ENCODE data around the gene SOS2.

SOS2 gene

DNA sequence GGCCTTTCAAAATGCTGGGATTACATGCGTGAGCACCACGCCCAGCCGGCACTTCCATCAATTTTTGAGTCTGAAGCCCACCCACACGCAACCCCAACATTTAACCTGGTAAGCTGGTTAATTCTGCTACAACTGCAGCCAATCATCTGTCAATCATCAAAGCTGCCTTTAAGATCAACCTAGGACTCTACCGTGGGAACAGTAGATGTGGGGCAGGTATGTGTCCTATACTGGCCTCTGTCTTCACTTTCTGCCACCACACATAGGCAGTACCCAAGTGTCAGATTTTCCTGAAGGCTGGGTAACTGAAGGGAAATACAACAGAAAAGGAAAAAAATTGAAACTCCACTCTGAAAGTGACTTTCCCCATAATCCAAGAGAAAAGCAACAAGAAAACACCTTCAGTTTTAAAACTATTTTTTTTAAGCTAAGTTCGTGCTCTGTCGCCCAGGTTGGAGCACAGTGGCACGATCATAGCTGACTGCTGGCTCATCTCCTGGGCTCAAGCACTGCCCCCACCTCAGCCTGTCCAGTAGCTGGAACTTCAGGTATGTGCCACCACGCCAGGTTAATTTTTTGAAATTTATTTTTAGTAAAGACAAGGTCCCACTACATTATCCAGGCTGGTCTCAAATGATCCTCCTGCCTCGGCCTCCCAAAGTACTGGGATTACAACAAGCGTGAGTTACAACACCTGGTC lies 137.2 kb downstream of the SOS2 start:
- peaks cover 41% of the 10 kb centered on the region for H3K4me1 Mint-ChIP-seq (ENCODE audit: low read depth)
- H3K27ac Mint-ChIP-seq = no peak overlapping the region
- no peaks in the 10 kb centered on the region for H3K9me3 Mint-ChIP-seq
- H3K27me3 Mint-ChIP-seq = no peaks in the 10 kb centered on the region
- peaks cover 8% of the 10 kb centered on the region for H3K36me3 Mint-ChIP-seq (ENCODE audit: low read depth)
- intact Hi-C loops (cut with micrococcal nuclease) = no loop called here
- H3K4me3 Mint-ChIP-seq = no peak overlapping the region

GRCh38 chr14:50093496-50093895 lies 137.9 kb downstream of the SOS2 start:
- peak overlapping the region; percentile 7 for H3K27ac Mint-ChIP-seq
- H3K27me3 Mint-ChIP-seq = no peaks in the 10 kb centered on the region
- intact Hi-C loops (cut with micrococcal nuclease) = no loop called here
- H3K4me3 Mint-ChIP-seq = no peak overlapping the region
- no peaks in the 10 kb centered on the region for H3K9me3 Mint-ChIP-seq
- peaks cover 8% of the 10 kb centered on the region for H3K36me3 Mint-ChIP-seq (ENCODE audit: low read depth)
- peaks cover 41% of the 10 kb centered on the region for H3K4me1 Mint-ChIP-seq (ENCODE audit: low read depth)

DNA sequence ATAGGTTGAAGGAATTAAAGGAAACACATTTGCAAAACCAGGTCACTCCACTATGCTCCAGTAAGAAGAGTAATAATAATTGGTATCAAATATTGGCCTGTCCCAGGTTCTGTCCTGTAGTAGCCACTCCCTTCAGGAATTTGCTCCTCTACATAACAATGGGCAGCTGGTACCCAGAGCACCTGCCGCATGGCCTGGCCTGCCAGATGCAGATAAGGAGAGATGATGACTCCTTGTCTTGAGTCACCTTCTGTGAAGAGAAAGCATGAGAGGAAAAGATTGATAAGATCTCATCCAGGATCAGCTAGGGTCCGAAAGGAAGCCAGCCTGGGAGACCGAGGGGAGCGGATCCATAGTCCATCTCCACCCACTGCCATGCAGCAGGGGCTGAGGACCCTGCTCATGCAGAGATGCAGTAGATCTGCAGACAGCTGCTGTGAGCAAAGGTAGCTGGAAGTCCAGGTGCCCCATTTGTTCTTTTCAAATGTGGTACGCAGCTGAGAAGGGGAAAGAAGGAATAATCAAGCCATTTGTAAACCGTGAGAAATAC lies 139.3 kb downstream of the SOS2 start:
- intact Hi-C loops (cut with micrococcal nuclease) = no loop called here
- Mint-ChIP-seq H3K4me3 (no peak overlapping the region), H3K27me3 (no peaks in the 10 kb centered on the region), H3K9me3 (no peaks in the 10 kb centered on the region), H3K27ac (peak overlapping the region; percentile 56), H3K36me3 (ENCODE audit: low read depth) (peaks cover 7% of the 10 kb centered on the region), H3K4me1 (ENCODE audit: low read depth) (peaks cover 48% of the 10 kb centered on the region)

GRCh38 chr14:50091240-50091913 lies 140.0 kb downstream of the SOS2 start:
- H3K27me3 Mint-ChIP-seq = no peaks in the 10 kb centered on the region
- H3K4me3 Mint-ChIP-seq = no peak overlapping the region
- H3K9me3 Mint-ChIP-seq = no peaks in the 10 kb centered on the region
- no peaks in the 10 kb centered on the region for H3K36me3 Mint-ChIP-seq (ENCODE audit: low read depth)
- intact Hi-C loops (cut with micrococcal nuclease) = no loop called here
- peak overlapping the region; percentile 56 for H3K27ac Mint-ChIP-seq
- H3K4me1 Mint-ChIP-seq (ENCODE audit: low read depth) = peaks cover 43% of the 10 kb centered on the region

- Mint-ChIP-seq H3K27ac (no peak overlapping the region), H3K36me3 (ENCODE audit: low read depth) (peaks cover 6% of the 10 kb centered on the region), H3K4me3 (no peak overlapping the region), H3K4me1 (ENCODE audit: low read depth) (peaks cover 52% of the 10 kb centered on the region), H3K9me3 (no peaks in the 10 kb centered on the region), H3K27me3 (no peaks in the 10 kb centered on the region)
- intact Hi-C loops (cut with micrococcal nuclease) = no loop called here
Measured at GRCh38 chr14:50089208-50089607, 142.2 kb downstream of the SOS2 start.

- H3K4me1 Mint-ChIP-seq (ENCODE audit: low read depth) = peaks cover 56% of the 10 kb centered on the region
- H3K27me3 Mint-ChIP-seq = no peaks in the 10 kb centered on the region
- peaks cover 6% of the 10 kb centered on the region for H3K36me3 Mint-ChIP-seq (ENCODE audit: low read depth)
- H3K4me3 Mint-ChIP-seq = no peak overlapping the region
- intact Hi-C loops (cut with micrococcal nuclease) = no loop called here
- no peak overlapping the region for H3K27ac Mint-ChIP-seq
- no peaks in the 10 kb centered on the region for H3K9me3 Mint-ChIP-seq
Measured at GRCh38 chr14:50088731-50089130, 142.6 kb downstream of the SOS2 start.

GRCh38 chr14:50088117-50088515 lies 143.3 kb downstream of the SOS2 start:
- Mint-ChIP-seq H3K27ac (no peak overlapping the region), H3K4me3 (no peak overlapping the region), H3K9me3 (no peaks in the 10 kb centered on the region), H3K36me3 (ENCODE audit: low read depth) (peaks cover 6% of the 10 kb centered on the region), H3K27me3 (no peaks in the 10 kb centered on the region), H3K4me1 (ENCODE audit: low read depth) (peaks cover 62% of the 10 kb centered on the region)
- intact Hi-C loops (cut with micrococcal nuclease) = no loop called here

DNA sequence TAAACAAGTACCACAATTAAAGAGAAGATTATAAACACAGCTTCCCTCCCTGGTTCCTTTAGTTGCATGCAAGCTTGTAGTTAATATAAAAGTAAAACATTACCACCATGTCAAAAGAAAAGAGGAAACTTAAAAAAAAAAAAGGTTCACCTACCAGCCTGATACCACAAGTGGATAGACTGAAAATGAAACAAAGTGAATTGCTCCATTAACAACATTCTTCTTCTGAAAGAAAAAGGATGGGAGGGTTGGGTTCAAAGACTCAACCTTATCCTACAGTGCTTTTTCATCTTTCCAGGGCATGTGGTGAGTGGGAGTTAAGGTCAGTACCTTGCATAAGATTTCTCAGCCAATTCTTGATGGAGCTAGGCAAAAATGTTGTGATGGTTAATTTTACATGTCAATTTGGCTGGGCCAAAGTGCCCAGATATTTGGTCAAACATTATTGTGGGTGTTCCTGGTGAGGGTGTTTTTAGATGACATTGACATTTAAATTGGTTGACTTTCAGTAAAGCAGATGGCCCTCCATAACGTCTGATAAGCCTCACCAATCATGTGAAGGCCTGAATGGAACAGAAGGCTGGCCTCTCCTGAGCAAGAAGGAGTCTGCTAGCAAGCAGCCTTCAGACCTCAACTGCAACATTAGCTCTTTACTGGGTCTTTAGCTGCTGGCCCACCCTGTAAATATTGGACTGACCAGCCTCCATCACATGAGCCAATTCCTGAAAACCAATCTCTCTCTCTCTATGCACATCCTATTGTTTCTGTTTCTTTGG lies 143.8 kb downstream of the SOS2 start:
- H3K4me3 Mint-ChIP-seq = no peak overlapping the region
- H3K27me3 Mint-ChIP-seq = no peaks in the 10 kb centered on the region
- peaks cover 68% of the 10 kb centered on the region for H3K4me1 Mint-ChIP-seq (ENCODE audit: low read depth)
- H3K27ac Mint-ChIP-seq = no peak overlapping the region
- peaks cover 6% of the 10 kb centered on the region for H3K36me3 Mint-ChIP-seq (ENCODE audit: low read depth)
- intact Hi-C loops (cut with micrococcal nuclease) = no loop called here
- no peaks in the 10 kb centered on the region for H3K9me3 Mint-ChIP-seq

- no peak overlapping the region for H3K4me3 Mint-ChIP-seq
- intact Hi-C loops (cut with micrococcal nuclease) = no loop called here
- H3K4me1 Mint-ChIP-seq (ENCODE audit: low read depth) = peaks cover 69% of the 10 kb centered on the region
- peaks cover 6% of the 10 kb centered on the region for H3K36me3 Mint-ChIP-seq (ENCODE audit: low read depth)
- H3K27me3 Mint-ChIP-seq = no peaks in the 10 kb centered on the region
- no peak overlapping the region for H3K27ac Mint-ChIP-seq
- no peaks in the 10 kb centered on the region for H3K9me3 Mint-ChIP-seq
Measured at GRCh38 chr14:50086321-50086711, 145.1 kb downstream of the SOS2 start.

DNA sequence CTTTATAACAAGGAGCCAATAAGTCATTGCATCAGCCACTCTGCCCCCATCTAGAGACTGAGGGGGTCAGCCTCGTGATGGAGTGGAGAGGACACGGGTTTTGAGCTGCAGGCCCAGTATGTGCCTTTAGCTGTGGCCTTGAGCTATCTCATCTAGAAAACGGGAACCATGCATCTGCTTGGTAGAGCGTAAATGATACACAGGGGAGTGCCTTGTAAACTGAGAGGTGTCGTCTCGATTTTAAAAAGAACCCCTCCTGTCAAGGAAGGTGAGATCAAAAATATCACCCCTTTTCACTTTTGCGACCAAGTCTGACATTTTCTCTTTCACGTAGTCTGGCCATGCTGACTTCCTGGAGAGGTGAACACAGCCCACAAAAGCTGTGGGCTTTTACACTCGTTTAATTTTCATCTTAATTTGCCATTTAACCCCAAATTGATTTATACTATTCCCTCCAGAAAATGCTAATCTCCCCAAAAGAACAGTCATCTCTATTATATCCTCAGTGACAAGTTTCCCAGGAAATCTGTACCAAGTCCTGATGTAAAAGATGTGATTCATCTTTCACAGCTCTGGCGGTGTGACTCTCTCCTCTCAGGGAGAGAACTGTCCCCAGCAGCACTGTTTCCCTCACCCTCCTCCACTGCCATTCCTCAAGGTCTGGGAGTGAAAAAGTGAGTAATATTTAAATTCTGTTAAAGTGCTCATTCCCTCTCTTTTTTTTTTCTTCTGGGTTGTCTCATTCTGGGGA lies 145.6 kb downstream of the SOS2 start:
- H3K4me3 Mint-ChIP-seq = no peak overlapping the region
- no peaks in the 10 kb centered on the region for H3K9me3 Mint-ChIP-seq
- intact Hi-C loops (cut with micrococcal nuclease) = no loop called here
- H3K27me3 Mint-ChIP-seq = no peaks in the 10 kb centered on the region
- peaks cover 6% of the 10 kb centered on the region for H3K36me3 Mint-ChIP-seq (ENCODE audit: low read depth)
- H3K4me1 Mint-ChIP-seq (ENCODE audit: low read depth) = peaks cover 63% of the 10 kb centered on the region
- H3K27ac Mint-ChIP-seq = no peak overlapping the region

DNA sequence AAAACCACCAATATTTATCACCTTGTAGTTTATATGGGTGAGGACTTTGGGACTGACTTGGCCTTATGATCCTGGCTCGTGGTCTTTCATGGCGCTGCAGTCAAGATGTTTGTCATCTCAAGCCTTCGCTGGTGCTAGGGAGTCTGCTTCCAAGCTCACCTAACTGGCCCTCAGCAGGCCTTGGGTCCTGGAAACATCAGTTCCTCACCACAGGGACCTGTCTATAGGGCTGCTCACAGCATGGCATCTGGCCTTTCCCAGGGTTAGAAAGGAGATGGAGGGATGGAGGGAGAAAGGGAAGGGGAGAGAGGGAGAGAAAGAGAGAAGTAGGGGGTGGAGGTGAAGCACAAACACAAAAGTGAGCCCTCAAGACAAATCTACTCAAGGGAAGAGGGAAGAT lies 146.7 kb downstream of the SOS2 start:
- H3K4me1 Mint-ChIP-seq (ENCODE audit: low read depth) = peaks cover 54% of the 10 kb centered on the region
- H3K36me3 Mint-ChIP-seq (ENCODE audit: low read depth) = peaks cover 6% of the 10 kb centered on the region
- no peaks in the 10 kb centered on the region for H3K9me3 Mint-ChIP-seq
- H3K27ac Mint-ChIP-seq = no peak overlapping the region
- no peak overlapping the region for H3K4me3 Mint-ChIP-seq
- no peaks in the 10 kb centered on the region for H3K27me3 Mint-ChIP-seq
- intact Hi-C loops (cut with micrococcal nuclease) = no loop called here

- Mint-ChIP-seq H3K36me3 (ENCODE audit: low read depth) (peaks cover 6% of the 10 kb centered on the region), H3K4me1 (ENCODE audit: low read depth) (peaks cover 54% of the 10 kb centered on the region), H3K27ac (peak overlapping the region; percentile 83), H3K4me3 (no peak overlapping the region), H3K9me3 (no peaks in the 10 kb centered on the region), H3K27me3 (no peaks in the 10 kb centered on the region)
- intact Hi-C loops (cut with micrococcal nuclease) = loop anchor here (2.0 kb wide), 1 partner anchor 19 kb away; no protein-coding TSS in a partner anchor
Measured at GRCh38 chr14:50083467-50084337, 147.7 kb downstream of the SOS2 start.

Measured in dendritic cell treated with granulocyte-macrophage colony-stimulating factor and Interleukin-4, amounts not matched to agents 40 ng/mL and 50 ng/mL, for 4 days (primary cell).